Measurements from ENCODE around the gene SNRPA. TPM values are rescaled to one million over a fixed set of nuclear protein-coding genes. Genes with fewer than 3 reads are reported as not detected.
A peak's percentile ranks its signal among the peaks of the same experiment; 100 is the strongest.
"Not testable (repeated sequence)": the region's sequence is repeated elsewhere in the genome, so short reads cannot be mapped to it uniquely, and the experiment has no call there.

The SNRPA gene
- total and polyA plus RNA-seq, 4 donors: 44.5 to 77.4 (median 58.6) TPM

DNA sequence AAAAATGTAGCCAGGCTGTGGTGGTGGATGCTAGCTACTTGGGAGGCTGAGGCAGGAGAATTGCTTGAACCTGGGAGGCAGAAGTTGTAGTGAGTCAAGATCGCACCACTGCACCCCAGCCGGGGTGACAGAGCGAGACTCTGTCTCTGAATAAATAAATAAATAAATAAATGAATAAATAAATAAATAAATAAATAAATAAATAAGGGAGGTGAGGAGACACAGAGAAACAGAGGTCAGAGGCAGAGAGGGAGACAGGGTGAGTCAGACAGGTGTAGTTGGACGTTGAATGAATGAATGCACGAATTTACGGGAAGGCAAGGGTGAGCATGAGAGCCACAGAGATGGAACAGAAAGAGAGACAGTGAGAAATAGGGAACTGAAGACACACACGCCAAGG lies 30.1 kb downstream of the SNRPA start:
- DNase-seq: no peak
- 85 to 95% methylated on average over 7 of the region's 7 CpGs for WGBS, 2 donors
- no peak overlapping the region for H3K9ac ChIP-seq (ENCODE audit: insufficient read depth in 1 of 2, low read length in 2 of 2)
- H3K9me3 ChIP-seq (ENCODE audit: control insufficient read depth in 4 of 4, insufficient read depth in 3 of 4, low read length in 3 of 4): no peaks in the 10 kb centered on the region
- TF ChIP-seq, protein P1, sequence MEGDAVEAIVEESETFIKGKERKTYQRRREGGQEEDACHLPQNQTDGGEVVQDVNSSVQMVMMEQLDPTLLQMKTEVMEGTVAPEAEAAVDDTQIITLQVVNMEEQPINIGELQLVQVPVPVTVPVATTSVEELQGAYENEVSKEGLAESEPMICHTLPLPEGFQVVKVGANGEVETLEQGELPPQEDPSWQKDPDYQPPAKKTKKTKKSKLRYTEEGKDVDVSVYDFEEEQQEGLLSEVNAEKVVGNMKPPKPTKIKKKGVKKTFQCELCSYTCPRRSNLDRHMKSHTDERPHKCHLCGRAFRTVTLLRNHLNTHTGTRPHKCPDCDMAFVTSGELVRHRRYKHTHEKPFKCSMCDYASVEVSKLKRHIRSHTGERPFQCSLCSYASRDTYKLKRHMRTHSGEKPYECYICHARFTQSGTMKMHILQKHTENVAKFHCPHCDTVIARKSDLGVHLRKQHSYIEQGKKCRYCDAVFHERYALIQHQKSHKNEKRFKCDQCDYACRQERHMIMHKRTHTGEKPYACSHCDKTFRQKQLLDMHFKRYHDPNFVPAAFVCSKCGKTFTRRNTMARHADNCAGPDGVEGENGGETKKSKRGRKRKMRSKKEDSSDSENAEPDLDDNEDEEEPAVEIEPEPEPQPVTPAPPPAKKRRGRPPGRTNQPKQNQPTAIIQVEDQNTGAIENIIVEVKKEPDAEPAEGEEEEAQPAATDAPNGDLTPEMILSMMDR (IDR thresholded peaks at IDR 0.05; ENCODE audit: control extremely low read depth, extremely low read depth): no peak
- peaks cover 0 to 19% (median 0%) of the 10 kb centered on the region in 4 donors for H3K36me3 ChIP-seq (ENCODE audit: control insufficient read depth in 4 of 4, insufficient read depth in 4 of 4, low read length in 4 of 4)
- H3K4me3 ChIP-seq: no peak overlapping the region
- no peak for ATAC-seq (ENCODE audit: insufficient read depth, low FRiP score)
- no peaks in the 10 kb centered on the region for H3K27me3 ChIP-seq (ENCODE audit: control insufficient read depth in 3 of 3, insufficient read depth in 3 of 3, low read length in 2 of 3)
- no peak overlapping the region for H3K27ac ChIP-seq (ENCODE audit: low read depth in 1 of 2, low read length in 1 of 2)
- H3K4me1 ChIP-seq (ENCODE audit: control insufficient read depth in 5 of 5, insufficient read depth in 5 of 5, low read length in 5 of 5): peaks cover 0 to 14% (median 9%) of the 10 kb centered on the region in 5 donors

DNA sequence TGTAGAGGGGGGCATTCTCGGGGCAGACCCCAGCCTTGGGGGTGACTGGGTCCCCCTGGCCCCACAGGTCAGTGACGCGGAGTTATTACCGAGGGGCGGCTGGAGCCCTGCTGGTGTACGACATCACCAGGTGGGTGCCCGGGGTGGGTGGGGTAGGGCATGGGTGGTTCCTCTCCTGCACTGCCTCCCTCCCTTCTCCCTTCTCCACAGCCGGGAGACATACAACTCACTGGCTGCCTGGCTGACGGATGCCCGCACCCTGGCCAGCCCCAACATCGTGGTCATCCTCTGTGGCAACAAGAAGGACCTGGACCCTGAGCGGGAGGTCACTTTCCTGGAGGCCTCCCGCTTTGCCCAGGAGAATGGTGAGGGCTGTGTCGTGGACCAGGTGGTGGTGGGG lies 32.7 kb downstream of the SNRPA start:
- H3K4me3 ChIP-seq: no peak overlapping the region
- H3K27me3 ChIP-seq (ENCODE audit: control insufficient read depth in 3 of 3, insufficient read depth in 3 of 3, low read length in 2 of 3): no peaks in the 10 kb centered on the region
- H3K9me3 ChIP-seq (ENCODE audit: control insufficient read depth in 4 of 4, insufficient read depth in 3 of 4, low read length in 3 of 4): no peaks in the 10 kb centered on the region
- no peak overlapping the region for H3K9ac ChIP-seq (ENCODE audit: insufficient read depth in 1 of 2, low read length in 2 of 2)
- peaks cover 0 to 6% (median 4%) of the 10 kb centered on the region in 5 donors for H3K4me1 ChIP-seq (ENCODE audit: control insufficient read depth in 5 of 5, insufficient read depth in 5 of 5, low read length in 5 of 5)
- H3K36me3 ChIP-seq (ENCODE audit: control insufficient read depth in 4 of 4, insufficient read depth in 4 of 4, low read length in 4 of 4): peaks cover 0 to 30% (median 2%) of the 10 kb centered on the region in 4 donors
- H3K27ac ChIP-seq (ENCODE audit: low read depth in 1 of 2, low read length in 1 of 2): no peak overlapping the region
- 92 to 96% methylated on average over 14 of the region's 14 CpGs for WGBS, 2 donors
- ATAC-seq (ENCODE audit: insufficient read depth, low FRiP score) (no peak), DNase-seq (no peak)
- TF ChIP-seq, protein P1 (IDR thresholded peaks at IDR 0.05; ENCODE audit: control extremely low read depth, extremely low read depth): no peak

DNA sequence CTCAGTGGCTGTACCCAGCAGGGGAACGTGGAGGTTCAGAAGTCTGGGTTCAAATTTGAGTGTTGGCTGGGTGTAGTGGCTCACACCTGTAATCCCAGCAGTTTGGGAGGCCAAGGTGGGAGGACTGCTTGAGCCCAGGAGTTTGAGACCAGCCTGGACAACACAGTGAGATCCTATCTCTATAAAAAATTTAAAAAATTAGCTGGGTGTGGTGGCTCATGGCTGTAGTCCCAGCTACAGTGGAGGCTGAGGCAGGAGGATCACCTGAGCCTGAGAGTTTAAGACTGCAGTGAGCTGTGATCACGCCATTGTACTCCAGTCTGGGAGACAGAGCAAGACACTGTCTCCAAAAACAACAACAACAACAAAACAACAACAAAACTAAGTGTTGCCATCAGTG lies 33.1 kb downstream of the SNRPA start:
- Histone ChIP-seq H3K27ac (ENCODE audit: low read depth in 1 of 2, low read length in 1 of 2) (peak overlapping the region in 1 of 2 donors; percentile 17), H3K36me3 (ENCODE audit: control insufficient read depth in 4 of 4, insufficient read depth in 4 of 4, low read length in 4 of 4) (peaks cover 0 to 30% (median 2%) of the 10 kb centered on the region in 4 donors)
- not testable (repeated sequence) for H3K9me3 ChIP-seq (ENCODE audit: control insufficient read depth in 4 of 4, insufficient read depth in 3 of 4, low read length in 3 of 4); H3K9ac ChIP-seq (ENCODE audit: insufficient read depth in 1 of 2, low read length in 2 of 2); H3K4me3 ChIP-seq; DNase-seq; H3K27me3 ChIP-seq (ENCODE audit: control insufficient read depth in 3 of 3, insufficient read depth in 3 of 3, low read length in 2 of 3); ATAC-seq (ENCODE audit: insufficient read depth, low FRiP score); H3K4me1 ChIP-seq (ENCODE audit: control insufficient read depth in 5 of 5, insufficient read depth in 5 of 5, low read length in 5 of 5)
- WGBS, 2 donors: 96 to 99% methylated on average over 2 of the region's 2 CpGs

DNA sequence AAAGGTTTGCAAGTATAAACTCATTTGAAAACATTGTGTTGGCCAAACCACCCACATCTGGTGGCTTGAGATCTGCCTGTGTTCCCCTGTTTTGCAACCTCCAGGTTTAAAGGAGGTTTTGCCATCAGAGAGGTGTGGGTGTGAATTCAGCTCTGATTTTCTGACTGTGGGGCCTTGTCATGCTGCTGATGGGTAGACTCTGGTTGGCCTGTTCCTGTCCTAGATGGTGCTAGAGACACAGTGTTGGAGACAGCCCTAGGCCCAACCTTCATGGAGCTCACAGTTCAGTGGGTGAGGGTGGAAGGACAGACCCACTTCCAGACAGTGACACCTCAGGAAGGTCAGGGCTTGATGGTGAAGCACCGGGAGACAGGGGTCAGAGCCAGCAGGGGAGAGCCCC lies 34.5 kb downstream of the SNRPA start:
- peaks cover 0 to 27% (median 2%) of the 10 kb centered on the region in 4 donors for H3K36me3 ChIP-seq (ENCODE audit: control insufficient read depth in 4 of 4, insufficient read depth in 4 of 4, low read length in 4 of 4)
- no peak for ATAC-seq (ENCODE audit: insufficient read depth, low FRiP score)
- TF ChIP-seq, protein P1 (IDR thresholded peaks at IDR 0.05; ENCODE audit: control extremely low read depth, extremely low read depth): no peak
- 64 to 74% methylated on average over 1 of the region's 1 CpG for WGBS, 2 donors
- H3K4me3 ChIP-seq: no peak overlapping the region
- no peak overlapping the region for H3K9ac ChIP-seq (ENCODE audit: insufficient read depth in 1 of 2, low read length in 2 of 2)
- H3K27ac ChIP-seq (ENCODE audit: low read depth in 1 of 2, low read length in 1 of 2): no peak overlapping the region
- no peak for DNase-seq
- H3K9me3 ChIP-seq (ENCODE audit: control insufficient read depth in 4 of 4, insufficient read depth in 3 of 4, low read length in 3 of 4): peaks cover 0 to 2% (median 0%) of the 10 kb centered on the region in 4 donors
- no peaks in the 10 kb centered on the region for H3K4me1 ChIP-seq (ENCODE audit: control insufficient read depth in 5 of 5, insufficient read depth in 5 of 5, low read length in 5 of 5)
- H3K27me3 ChIP-seq (ENCODE audit: control insufficient read depth in 3 of 3, insufficient read depth in 3 of 3, low read length in 2 of 3): no peaks in the 10 kb centered on the region
